Measurements from ENCODE around the gene BEX4. TPM values are rescaled to one million over a fixed set of nuclear protein-coding genes. Genes with fewer than 3 reads are reported as not detected.

Gene BEX4
- polyA plus RNA-seq, 3 donors = 17.6 to 33.5 (median 28.6) TPM

GRCh38 chrX:103248553-103248952 is 33.6 kb downstream of the BEX4 start:
- Histone ChIP-seq H3K9ac (ENCODE audit: insufficient read depth, low read length, poor library complexity, severe bottlenecking) (no peak overlapping the region), H3K9me3 (replicated peaks in 1 of 2; ENCODE audit: control insufficient read depth in 1 of 2, insufficient read depth in 1 of 2, low read length in 2 of 2) (no peaks in the 10 kb centered on the region), H3K4me1 (ENCODE audit: control insufficient read depth in 1 of 2, insufficient read depth in 2 of 2, low read length in 2 of 2) (peaks cover under 1 to 3% of the 10 kb centered on the region in 2 donors), H4K20me1 (ENCODE audit: insufficient read depth, low read length) (no peaks in the 10 kb centered on the region), H3K27ac (ENCODE audit: low read depth in 1 of 2, low read length in 2 of 2) (no peak overlapping the region), H3K79me2 (ENCODE audit: insufficient read depth, low read length) (no peaks in the 10 kb centered on the region), H3K27me3 (ENCODE audit: control insufficient read depth in 2 of 2, insufficient read depth in 2 of 2, low read length in 2 of 2) (no peaks in the 10 kb centered on the region), H3K4me3 (replicated peaks in 1 of 3; ENCODE audit: low read depth in 2 of 3, low read length in 3 of 3) (no peak overlapping the region), H2AFZ (ENCODE audit: insufficient read depth, low read depth, low read length, poor library complexity, severe bottlenecking) (no peak overlapping the region), H3K4me2 (replicated peaks; ENCODE audit: extremely low read depth, low read length, poor library complexity, severe bottlenecking) (no peak overlapping the region), H3K36me3 (replicated peaks in 1 of 2; ENCODE audit: control insufficient read depth in 1 of 2, insufficient read depth in 2 of 2, low read length in 2 of 2) (no peaks in the 10 kb centered on the region)
- no peak overlapping the region for H3K4me3 Mint-ChIP-seq
- no peaks in the 10 kb centered on the region for H3K9me3 Mint-ChIP-seq
- peaks cover 0 to under 1% of the 10 kb centered on the region in 2 donors for H3K36me3 Mint-ChIP-seq
- no peaks in the 10 kb centered on the region for H3K27me3 Mint-ChIP-seq (ENCODE audit: low read depth in 3 of 3)
- TF ChIP-seq CTCF (IDR thresholded peaks at IDR 0.05) = peak; percentile 39
- intact Hi-C loops (cut with micrococcal nuclease) = no loop called here
- peaks cover 3% of the 10 kb centered on the region for H3K4me1 Mint-ChIP-seq
- no peak overlapping the region for H3K27ac Mint-ChIP-seq
- peak in 1 of 3 donors; percentile 1 for DNase-seq

GRCh38 chrX:103249805-103250204 is 34.9 kb downstream of the BEX4 start:
- intact Hi-C loops (cut with micrococcal nuclease) = no loop called here
- Mint-ChIP-seq H3K36me3 (peaks cover 0 to 1% of the 10 kb centered on the region in 2 donors), H3K4me1 (peaks cover 12% of the 10 kb centered on the region), H3K9me3 (peaks cover 0 to 4% (median 0%) of the 10 kb centered on the region in 7 donors), H3K4me3 (no peak overlapping the region), H3K27me3 (ENCODE audit: low read depth in 3 of 3) (no peaks in the 10 kb centered on the region), H3K27ac (no peak overlapping the region)
- Histone ChIP-seq H3K9me3 (replicated peaks in 1 of 2; ENCODE audit: control insufficient read depth in 1 of 2, insufficient read depth in 1 of 2, low read length in 2 of 2) (no peaks in the 10 kb centered on the region), H3K4me3 (replicated peaks in 1 of 3; ENCODE audit: low read depth in 2 of 3, low read length in 3 of 3) (no peak overlapping the region), H3K27me3 (ENCODE audit: control insufficient read depth in 2 of 2, insufficient read depth in 2 of 2, low read length in 2 of 2) (no peaks in the 10 kb centered on the region), H3K27ac (ENCODE audit: low read depth in 1 of 2, low read length in 2 of 2) (no peak overlapping the region), H3K36me3 (replicated peaks in 1 of 2; ENCODE audit: control insufficient read depth in 1 of 2, insufficient read depth in 2 of 2, low read length in 2 of 2) (no peaks in the 10 kb centered on the region), H3K9ac (ENCODE audit: insufficient read depth, low read length, poor library complexity, severe bottlenecking) (no peak overlapping the region), H3K79me2 (ENCODE audit: insufficient read depth, low read length) (peaks cover 11% of the 10 kb centered on the region), H2AFZ (ENCODE audit: insufficient read depth, low read depth, low read length, poor library complexity, severe bottlenecking) (no peak overlapping the region), H4K20me1 (ENCODE audit: insufficient read depth, low read length) (no peaks in the 10 kb centered on the region), H3K4me2 (replicated peaks; ENCODE audit: extremely low read depth, low read length, poor library complexity, severe bottlenecking) (no peak overlapping the region), H3K4me1 (ENCODE audit: control insufficient read depth in 1 of 2, insufficient read depth in 2 of 2, low read length in 2 of 2) (peaks cover 7 to 10% of the 10 kb centered on the region in 2 donors)
- no CpG with 5 or more reads among the region's 1 CpG for WGBS (ENCODE audit: insufficient coverage)
- no peak for TF ChIP-seq CTCF (IDR thresholded peaks at IDR 0.05)
- no peak for DNase-seq

Measured in CD14-positive monocyte (primary cell).